ENCODE results near the gene ZNF532.

The ZNF532 gene

GRCh38 chr18:58947136-58947732 is 82.6 kb downstream of the ZNF532 start:
- no peak for DNase-seq (ENCODE audit: low read depth)

DNA sequence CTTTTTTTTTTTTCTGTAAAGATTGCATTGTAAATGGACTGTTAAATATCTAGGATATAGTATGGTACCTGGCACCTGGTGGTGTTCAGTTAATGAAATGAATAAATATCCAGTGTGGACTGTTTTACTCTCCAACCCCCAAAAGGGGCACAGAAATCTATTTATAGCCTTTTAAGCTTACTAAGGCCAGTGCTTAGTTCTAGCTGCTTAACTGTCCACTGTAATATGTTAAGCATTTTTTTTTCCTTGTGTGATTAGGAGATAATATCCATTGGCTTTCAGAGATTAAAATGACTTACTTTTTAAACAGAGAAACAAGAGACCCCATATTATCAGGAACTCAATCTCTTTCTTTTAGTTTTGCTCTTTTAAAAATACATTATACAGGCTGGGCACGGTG is 84.4 kb downstream of the ZNF532 start:
- no peak for DNase-seq (ENCODE audit: low read depth)

DNA sequence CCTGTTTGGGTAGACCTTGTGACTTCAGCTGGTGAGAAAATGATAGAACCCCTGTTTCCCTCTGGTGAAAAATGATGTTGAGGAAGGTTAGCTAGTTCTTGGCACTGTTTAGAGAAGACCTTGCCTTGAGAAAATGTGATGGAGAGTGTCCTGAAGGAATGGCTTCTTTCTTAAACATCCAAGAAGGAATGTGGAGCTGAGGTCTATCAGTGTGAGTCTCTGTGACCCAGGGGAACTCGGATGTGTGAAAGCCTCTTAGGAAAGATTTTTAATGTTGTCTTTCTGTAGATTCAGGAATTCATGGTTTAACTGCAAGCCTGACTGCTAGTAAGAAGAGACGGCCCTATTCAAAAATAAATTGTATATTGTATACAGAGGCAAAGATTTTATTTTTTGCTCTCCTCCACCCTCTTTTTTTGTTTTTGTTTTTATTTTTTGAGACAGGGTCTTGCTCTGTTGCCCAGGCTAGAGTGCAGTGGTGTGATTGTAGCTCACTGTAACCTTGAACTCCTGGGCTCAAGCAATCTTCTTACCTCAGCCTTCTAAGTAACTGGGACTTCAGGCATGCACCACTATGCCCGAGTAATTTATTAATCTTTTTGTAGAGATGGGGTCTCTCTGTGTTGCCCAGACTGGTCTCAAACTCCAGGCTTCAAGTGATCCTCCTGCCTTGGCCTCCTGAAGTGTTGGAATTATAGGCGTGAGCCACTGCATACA is 87.5 kb downstream of the ZNF532 start:
- no peak for DNase-seq (ENCODE audit: low read depth)

- no peak for DNase-seq (ENCODE audit: low read depth)
Measured at GRCh38 chr18:58952858-58953257, 88.2 kb downstream of the ZNF532 start.

GRCh38 chr18:58953627-58954026 is 89.0 kb downstream of the ZNF532 start:
- no peak for DNase-seq (ENCODE audit: low read depth)

DNA sequence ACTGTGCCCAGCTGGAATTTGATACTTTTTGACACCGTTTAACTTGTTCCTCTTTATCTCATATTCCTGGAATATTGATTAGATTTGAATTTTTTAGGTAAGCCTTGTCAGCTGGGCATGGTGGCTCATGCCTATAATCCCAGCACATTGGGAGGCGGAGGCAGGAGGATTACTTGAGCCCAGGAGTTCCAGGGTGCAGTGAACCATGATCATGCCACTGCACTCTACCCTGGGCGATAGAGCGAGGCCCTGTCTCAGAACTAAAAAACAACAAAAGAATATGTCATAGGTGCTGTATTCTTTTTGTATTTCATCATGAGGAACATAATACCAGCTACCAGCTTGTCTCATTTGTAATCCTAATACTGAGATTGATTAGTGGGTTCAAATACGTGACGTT is 90.3 kb downstream of the ZNF532 start:
- DNase-seq (ENCODE audit: low read depth) = no peak

DNA sequence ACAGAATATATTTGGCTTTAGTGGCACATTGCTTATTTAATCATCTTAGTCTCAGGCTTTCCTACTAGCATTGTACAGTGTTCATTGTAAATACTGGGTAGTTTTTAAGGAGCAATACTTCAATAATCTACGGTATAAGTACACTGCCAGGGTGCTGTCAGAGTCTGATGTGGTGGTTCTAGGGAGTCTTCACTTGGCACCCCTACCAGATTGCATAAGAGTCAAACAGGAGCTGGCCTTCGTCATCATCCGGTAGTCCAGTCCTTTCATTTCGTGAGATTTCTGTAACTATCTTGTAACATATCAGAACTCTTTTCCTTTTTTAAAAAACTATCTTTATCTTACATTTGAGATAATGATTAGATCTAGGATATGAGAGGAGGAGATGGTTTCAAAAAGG is 91.1 kb downstream of the ZNF532 start:
- no peak for DNase-seq (ENCODE audit: low read depth)

DNA sequence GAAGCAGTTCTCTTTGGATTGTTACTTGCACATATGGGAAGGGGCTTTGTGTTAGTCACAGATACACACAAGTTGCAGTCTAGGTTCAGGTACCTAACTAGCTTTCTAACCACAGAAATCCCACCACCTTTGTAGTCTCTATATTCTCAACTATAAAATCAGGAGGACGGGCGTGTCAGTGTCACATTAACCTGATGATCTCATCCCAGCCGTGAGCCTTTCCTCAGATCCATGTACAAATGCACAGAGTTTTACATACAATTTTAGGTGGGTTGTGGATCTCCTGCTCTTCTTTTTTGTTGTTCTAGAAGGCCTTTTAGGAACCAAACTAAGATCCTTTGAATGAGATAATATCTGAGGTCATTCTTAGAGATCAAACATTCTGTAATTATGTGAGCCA is 94.0 kb downstream of the ZNF532 start:
- DNase-seq (ENCODE audit: low read depth) = no peak

GRCh38 chr18:58960508-58960907 is 95.8 kb downstream of the ZNF532 start:
- no peak for DNase-seq (ENCODE audit: low read depth)

- DNase-seq (ENCODE audit: low read depth) = no peak
Measured at GRCh38 chr18:58960946-58961722, 96.5 kb downstream of the ZNF532 start.

GRCh38 chr18:58962336-58962735 is 97.7 kb downstream of the ZNF532 start:
- no peak for DNase-seq (ENCODE audit: low read depth)

DNA sequence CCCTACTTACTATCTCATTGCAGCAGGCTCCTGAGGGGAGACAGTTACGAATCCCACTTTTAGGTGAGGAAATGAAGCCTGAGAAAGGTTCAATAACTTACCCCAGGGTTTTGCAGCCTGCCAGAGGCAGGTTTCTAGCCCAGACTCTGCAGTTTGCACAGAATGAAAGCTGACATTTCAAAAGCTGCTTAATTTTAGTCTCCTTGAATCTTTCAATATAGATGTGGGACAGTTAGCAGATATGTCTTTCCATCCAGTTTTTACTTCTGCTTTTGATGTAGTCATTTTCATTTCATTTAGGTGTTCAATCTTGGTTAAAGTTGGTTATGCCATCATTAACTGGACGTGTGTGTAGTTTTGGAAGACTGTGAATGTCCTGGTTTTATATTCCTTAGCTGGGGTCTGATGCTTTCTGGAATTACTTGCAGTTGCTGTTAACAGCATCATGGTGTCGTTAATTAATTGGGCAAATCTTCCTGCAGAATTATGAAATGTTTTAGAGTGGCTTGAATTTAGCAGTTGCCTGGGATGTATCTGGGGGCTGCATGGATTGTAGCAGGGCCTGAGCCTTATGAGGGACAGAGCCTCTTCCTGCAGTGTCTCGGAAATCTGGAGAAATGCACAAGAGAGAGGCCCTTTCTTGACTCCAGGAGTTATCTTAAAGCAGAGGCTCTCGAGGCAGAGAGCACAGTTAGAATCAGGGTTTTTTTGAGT is 100.8 kb downstream of the ZNF532 start:
- no peak for DNase-seq (ENCODE audit: low read depth)

DNA sequence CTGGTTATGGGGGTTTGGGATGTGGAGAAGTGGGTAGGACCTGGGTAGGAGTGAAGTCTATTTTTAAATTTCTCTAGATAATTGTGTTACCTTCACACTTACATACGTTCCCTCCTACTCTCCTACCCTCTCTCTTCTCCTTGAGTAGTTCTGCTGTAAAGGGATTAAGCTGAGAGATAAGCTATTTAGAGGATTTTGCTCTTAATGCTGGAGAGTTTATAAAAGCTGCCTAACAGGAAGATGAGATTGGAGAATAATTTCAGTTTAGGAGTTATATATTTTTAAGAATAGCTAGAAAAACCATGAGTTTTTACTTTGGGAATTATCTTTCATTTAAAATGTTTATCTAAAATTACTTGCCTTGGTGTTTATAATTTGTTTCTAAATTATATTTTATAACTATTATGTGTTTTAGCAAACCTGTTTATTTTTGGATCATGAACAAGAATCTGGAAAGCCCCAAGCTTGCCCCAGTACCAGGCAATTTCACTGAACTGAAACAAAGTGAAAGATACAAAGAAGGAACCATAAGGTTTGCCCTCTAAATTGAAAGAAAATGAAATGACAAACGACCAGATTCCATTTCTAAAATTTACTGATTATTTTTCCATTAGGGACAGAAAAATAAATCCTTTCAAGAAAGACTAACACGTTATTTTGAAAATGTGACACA is 101.5 kb downstream of the ZNF532 start:
- no peak for DNase-seq (ENCODE audit: low read depth)

DNA sequence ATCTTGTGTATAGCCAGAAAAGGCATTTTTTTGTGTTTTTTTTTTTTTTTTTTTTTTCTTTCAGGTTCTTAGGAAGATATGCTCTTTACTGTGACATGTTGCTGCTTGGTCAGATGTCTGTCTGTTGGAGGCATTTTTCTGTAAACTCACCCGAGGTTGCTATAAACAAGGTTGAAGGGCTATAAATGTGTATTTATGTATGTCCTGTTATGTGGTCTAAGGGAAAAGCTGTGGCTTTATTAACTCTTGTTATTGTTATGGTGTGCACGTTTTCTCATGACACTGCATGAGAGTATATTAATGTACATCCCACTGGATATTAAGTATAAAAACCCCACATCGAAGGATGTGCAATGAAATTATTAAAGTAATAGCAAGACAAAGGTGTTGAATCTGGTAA is 102.0 kb downstream of the ZNF532 start:
- DNase-seq (ENCODE audit: low read depth) = no peak

DNA sequence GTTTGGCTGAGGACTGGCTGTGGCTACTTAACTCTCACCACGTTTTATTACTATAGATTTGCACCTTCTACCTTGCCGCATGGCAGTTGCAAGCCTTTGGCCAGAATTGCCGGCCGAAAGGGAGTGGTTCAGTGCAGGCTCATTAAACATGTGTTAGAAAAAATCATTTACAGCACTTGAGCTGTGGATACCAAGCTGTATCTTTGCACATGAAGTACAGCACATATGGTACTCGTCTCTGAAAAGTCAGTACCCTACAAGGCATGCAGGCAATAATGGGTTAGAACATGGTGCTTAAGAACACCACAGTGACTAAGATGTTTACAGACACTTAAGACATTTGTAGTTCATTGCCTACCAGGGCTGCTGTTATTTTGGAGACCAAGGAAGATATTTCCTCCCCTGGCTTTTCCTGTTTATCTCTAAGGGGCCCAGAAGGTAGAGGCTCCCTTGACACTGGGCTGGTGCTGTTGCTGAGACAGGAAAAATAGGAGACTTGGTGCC is 103.1 kb downstream of the ZNF532 start:
- DNase-seq (ENCODE audit: low read depth) = no peak

- no peak for DNase-seq (ENCODE audit: low read depth)
Measured at GRCh38 chr18:58970943-58971790, 106.5 kb downstream of the ZNF532 start.

DNA sequence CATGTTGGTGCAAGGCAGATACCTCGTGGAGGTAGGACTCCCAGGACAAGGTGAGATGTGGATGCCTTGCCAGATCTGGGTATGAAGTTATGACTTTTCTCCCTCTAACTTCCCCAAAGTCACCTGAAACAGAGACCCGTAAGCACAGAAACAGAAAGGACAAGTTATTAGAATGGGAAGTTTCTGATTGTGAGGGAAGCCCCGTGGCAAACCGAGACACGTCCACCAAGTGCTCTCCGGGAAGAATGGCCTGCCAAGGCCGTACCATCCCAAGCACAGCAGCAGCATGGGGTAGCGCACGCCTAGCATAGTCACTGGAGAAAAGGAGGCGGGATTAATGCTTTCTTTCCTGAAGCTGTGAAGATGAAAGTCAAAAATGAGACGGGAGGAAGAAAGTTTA is 110.6 kb downstream of the ZNF532 start:
- no peak for DNase-seq (ENCODE audit: low read depth)

GRCh38 chr18:58975781-58976180 is 111.1 kb downstream of the ZNF532 start:
- DNase-seq (ENCODE audit: low read depth) = no peak

DNA sequence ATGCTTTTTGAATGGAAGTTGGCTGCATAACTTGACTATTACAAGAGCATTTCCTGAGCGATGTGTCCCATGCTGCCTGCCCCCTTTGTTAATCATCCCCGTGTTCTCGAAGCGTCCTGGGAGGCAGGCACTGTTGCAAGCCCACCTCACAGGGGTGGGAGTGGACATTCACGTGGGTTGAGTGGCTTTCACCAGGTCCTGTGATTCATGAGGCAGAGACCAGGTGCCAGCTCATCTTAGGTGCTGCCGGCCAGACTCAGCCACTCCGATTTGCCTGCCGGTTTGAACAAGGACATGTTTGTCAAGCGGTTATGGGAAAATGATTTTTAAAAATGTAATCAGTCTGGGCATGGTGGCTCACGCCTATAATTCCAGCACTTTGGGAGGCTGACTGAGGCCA is 112.5 kb downstream of the ZNF532 start:
- no peak for DNase-seq (ENCODE audit: low read depth)

DNA sequence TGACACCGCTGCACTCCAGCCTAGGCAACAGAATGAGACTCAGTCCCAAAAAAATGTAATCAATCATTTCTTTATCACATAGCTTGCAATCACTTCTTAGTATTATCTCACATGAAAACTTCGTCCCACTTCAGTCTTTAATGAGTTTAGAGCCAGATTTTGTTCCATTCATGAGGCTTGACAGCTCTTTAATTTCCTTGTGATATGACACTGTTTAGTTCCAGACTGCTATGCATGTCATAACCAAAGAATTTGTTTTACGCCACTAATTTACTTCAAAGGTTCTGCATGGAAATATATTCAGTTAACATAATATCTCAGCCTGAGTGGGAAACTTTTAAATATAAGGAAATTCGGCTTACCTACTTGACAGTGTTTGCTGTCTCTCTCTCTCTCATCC is 113.1 kb downstream of the ZNF532 start:
- DNase-seq (ENCODE audit: low read depth) = no peak

DNA sequence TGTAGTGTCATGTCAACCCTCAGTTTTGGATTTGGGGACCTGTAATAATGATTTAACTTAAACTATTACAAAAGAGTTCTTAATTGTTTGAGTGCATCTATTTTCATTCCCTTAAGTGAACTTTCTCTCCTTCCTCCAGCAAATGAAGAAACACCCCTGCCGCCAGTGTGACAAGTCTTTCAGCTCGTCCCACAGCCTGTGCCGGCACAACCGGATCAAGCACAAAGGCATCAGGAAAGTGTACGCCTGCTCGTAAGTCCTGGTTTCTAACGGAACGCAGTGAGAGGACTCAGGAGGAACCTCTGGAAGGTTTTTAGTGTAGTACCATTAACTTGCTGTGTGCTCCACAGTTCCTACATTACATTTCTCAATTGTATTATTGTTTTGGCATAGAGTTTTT is 114.2 kb downstream of the ZNF532 start:
- no peak for DNase-seq (ENCODE audit: low read depth)
